SK-N-SH (cell line): ENCODE results near the gene PBX1. TPM values are rescaled to one million over a fixed set of nuclear protein-coding genes. Genes with fewer than 3 reads are reported as not detected.

Experiments used
- CTCF ChIA-PET: fragments of 300-600, 350-600 bp; formaldehyde crosslinking; extraction: SDS; loops from one replicate; lab custom pipeline; 2021; lab: Yijun Ruan, JAX
- POLR2A ChIA-PET: fragments of 350-600 bp; sonication (Branson Sonifier 250); formaldehyde crosslinking; extraction: SDS; loops from one replicate; lab custom pipeline; 2020; ENCODE audit warnings: antibody characterized with exemption, inconsistent platforms; lab: Yijun Ruan, JAX
- DNase-seq: peaks from one replicate; pipeline ENCODE4 v3.0.0; 2012
- H2AFZ ChIP-seq: fragments of 200-600 bp; sonication (generic); 2 replicates; pipeline ENCODE4 v1.8.1; 2016; ENCODE audit warnings: antibody characterized with exemption, mild to moderate bottlenecking, low read depth
- H3F3A ChIP-seq: fragments of 200-600 bp; sonication (generic); replicated peaks from 2 replicates; pipeline ENCODE3; 2016; ENCODE audit warnings: antibody characterized with exemption, mild to moderate bottlenecking; ENCODE audit not compliant: insufficient read depth
- H3K27ac ChIP-seq, 2 experiments: fragments of 200-500 bp in 1 of 2; fragments of 200-600 bp in 1 of 2; sonication (Bioruptor generic) in 1 of 2; sonication (generic), shearing (Covaris generic) in 1 of 2; 2 replicates each; pipeline versions ENCODE4 v1.5.1 to v1.6.1; 2014 to 2016; ENCODE audit warnings: low read depth in 2 of 2, inconsistent platforms in 1 of 2, low read length in 1 of 2, mild to moderate bottlenecking in 1 of 2, mixed read lengths in 1 of 2
- H3K27me3 ChIP-seq: fragments of 200-600 bp; sonication (generic), shearing (Covaris generic); 2 replicates; pipeline ENCODE4 v1.6.1; 2016; ENCODE audit warnings: mixed run types; ENCODE audit not compliant: insufficient read depth
- H3K36me3 ChIP-seq, 2 experiments: fragments of 200-500 bp in 1 of 2; fragments of 200-600 bp in 1 of 2; sonication (Bioruptor generic) in 1 of 2; sonication (generic) in 1 of 2; replicated peaks in 1 of 2; 2 replicates each; pipeline versions ENCODE3 to v1.5.1; 2014 to 2016; ENCODE audit warnings: low read length in 1 of 2, mild to moderate bottlenecking in 1 of 2; ENCODE audit not compliant: insufficient read depth in 2 of 2, control insufficient read depth in 1 of 2
- H3K4me1 ChIP-seq, 2 experiments: fragments of 200-500 bp in 1 of 2; fragments of 200-600 bp in 1 of 2; sonication (Bioruptor generic) in 1 of 2; sonication (generic), shearing (Covaris generic) in 1 of 2; 2 replicates each; pipeline versions ENCODE4 v1.5.1 to v1.6.1; 2014 to 2016; ENCODE audit warnings: low read depth in 1 of 2, low read length in 1 of 2, mixed run types in 1 of 2; ENCODE audit not compliant: insufficient read depth in 2 of 2, control insufficient read depth in 1 of 2
- H3K4me2 ChIP-seq: fragments of 200-600 bp; sonication (generic), shearing (Covaris generic); 2 replicates; pipeline ENCODE4 v1.6.1; 2017; ENCODE audit warnings: mixed run types
- H3K4me3 ChIP-seq, 2 experiments: fragments of 200-500 bp in 1 of 2; fragments of 200-600 bp in 1 of 2; sonication (Bioruptor generic) in 1 of 2; sonication (generic), shearing (Covaris generic) in 1 of 2; 2 replicates each; pipeline versions ENCODE4 v1.5.1 to v1.8.1; 2014 to 2016; ENCODE audit warnings: low read depth in 2 of 2, inconsistent platforms in 1 of 2, low read length in 1 of 2, mild to moderate bottlenecking in 1 of 2, mixed read lengths in 1 of 2, moderate library complexity in 1 of 2
- H3K79me2 ChIP-seq: fragments of 200-600 bp; sonication (generic); 2 replicates; pipeline ENCODE4 v1.8.1; 2017; ENCODE audit warnings: mild to moderate bottlenecking; ENCODE audit not compliant: insufficient read depth
- H3K9ac ChIP-seq: fragments of 200-600 bp; sonication (generic); 2 replicates; pipeline ENCODE4 v1.6.1; 2017; ENCODE audit warnings: mixed run types
- H3K9me2 ChIP-seq: fragments of 200-600 bp; sonication (generic); 2 replicates; pipeline ENCODE4 v1.6.1; 2017; ENCODE audit warnings: mixed run types
- H3K9me3 ChIP-seq: fragments of 200-600 bp; sonication (generic); 2 replicates; pipeline ENCODE4 v1.6.1; 2017; ENCODE audit warnings: mixed run types, mild to moderate bottlenecking, moderate library complexity
- H4K20me1 ChIP-seq: fragments of 200-600 bp; sonication (generic); 2 replicates; pipeline ENCODE4 v1.6.1; 2017; ENCODE audit warnings: mild to moderate bottlenecking, mixed run types; ENCODE audit not compliant: insufficient read depth
- CHD2 ChIP-seq: fragments of 150-350 bp; IDR thresholded peaks from 2 replicates; pipeline ENCODE4 v1.6.1; 2018; ENCODE audit warnings: low read length; ENCODE audit not compliant: partially characterized antibody
- FOSL2 ChIP-seq: IDR thresholded peaks from 2 replicates; pipeline ENCODE4 v1.4.0; 2012; ENCODE audit warnings: low read depth, mild to moderate bottlenecking, moderate library complexity, borderline replicate concordance
- FOXJ3 ChIP-seq: sonication (generic); formaldehyde crosslinking; IDR thresholded peaks from 2 replicates; pipeline ENCODE4 v1.5.1; 2020; ENCODE audit warnings: mild to moderate bottlenecking, missing genetic modification reagents
- FOXM1 ChIP-seq: IDR thresholded peaks from 2 replicates; pipeline ENCODE4 v1.4.0; 2012; ENCODE audit warnings: low read depth, mild to moderate bottlenecking
- JUND ChIP-seq: IDR thresholded peaks from 2 replicates; pipeline ENCODE4 v1.4.0; 2012
- MEF2A ChIP-seq: IDR thresholded peaks from 2 replicates; pipeline ENCODE4 v1.4.0; 2012; ENCODE audit warnings: low read depth, borderline replicate concordance
- NFIC ChIP-seq: IDR thresholded peaks from 2 replicates; pipeline ENCODE4 v1.4.0; 2012; ENCODE audit warnings: borderline replicate concordance
- RAD21 ChIP-seq: IDR thresholded peaks from 2 replicates; pipeline ENCODE4 v1.6.1; 2012; ENCODE audit warnings: mild to moderate bottlenecking, low read length
- RXRA ChIP-seq: IDR thresholded peaks from 2 replicates; pipeline ENCODE4 v1.4.0; 2012; ENCODE audit warnings: low read depth, mild to moderate bottlenecking, borderline replicate concordance
- TEAD4 ChIP-seq: IDR thresholded peaks from 2 replicates; pipeline ENCODE4 v1.4.0; 2012; ENCODE audit warnings: mild to moderate bottlenecking, borderline replicate concordance; ENCODE audit not compliant: insufficient read depth
- YY1 ChIP-seq: IDR thresholded peaks from 2 replicates; pipeline ENCODE4 v1.4.0; 2012; ENCODE audit warnings: low read depth, mild to moderate bottlenecking
- WGBS: methylation state at CpG from one replicate; pipeline ENCODE4 v1.1.6; 2017; ENCODE audit warnings: low lambda C conversion rate; 5-methylcytosine and 5-hydroxymethylcytosine counted together
- polyA plus RNA-seq, 3 experiments: library from polyadenylated mRNA; depleted of rRNA; stranded (reverse); fragments of >200 nt; gene quantifications; 2 replicates each; pipeline ENCODE4 v1.2.3, GENCODE V29; 2012
- TF ChIP-seq, protein P1 (sequence below): IDR thresholded peaks from 2 replicates; pipeline ENCODE4; 2012
- TF ChIP-seq, protein P2 (sequence below): fragments of 150-350 bp; IDR thresholded peaks from 2 replicates; pipeline ENCODE4 v1.6.1; 2017; ENCODE audit warnings: antibody characterized with exemption, low read length, low read depth, borderline replicate concordance
- TF ChIP-seq, protein P3 (sequence below): fragments of 200-600 bp; sonication (generic); IDR thresholded peaks from 2 replicates; pipeline ENCODE4 v1.6.1; 2017; ENCODE audit warnings: antibody characterized with exemption, mild to moderate bottlenecking, moderate library complexity
- TF ChIP-seq, protein P4 (sequence below): IDR thresholded peaks from 2 replicates; pipeline ENCODE4 v1.6.1; 2012; ENCODE audit warnings: mild to moderate bottlenecking, low read depth, low read length, moderate library complexity
- TF ChIP-seq, protein P5 (sequence below): fragments of 150-350 bp; IDR thresholded peaks from 2 replicates; pipeline ENCODE4 v1.6.1; 2016; ENCODE audit warnings: mild to moderate bottlenecking, low read depth, low read length

PBX1 gene
- polyA plus RNA-seq, 1 of the 3 experiments (the other 2 are of a cell fraction): 27.0 TPM

DNA sequence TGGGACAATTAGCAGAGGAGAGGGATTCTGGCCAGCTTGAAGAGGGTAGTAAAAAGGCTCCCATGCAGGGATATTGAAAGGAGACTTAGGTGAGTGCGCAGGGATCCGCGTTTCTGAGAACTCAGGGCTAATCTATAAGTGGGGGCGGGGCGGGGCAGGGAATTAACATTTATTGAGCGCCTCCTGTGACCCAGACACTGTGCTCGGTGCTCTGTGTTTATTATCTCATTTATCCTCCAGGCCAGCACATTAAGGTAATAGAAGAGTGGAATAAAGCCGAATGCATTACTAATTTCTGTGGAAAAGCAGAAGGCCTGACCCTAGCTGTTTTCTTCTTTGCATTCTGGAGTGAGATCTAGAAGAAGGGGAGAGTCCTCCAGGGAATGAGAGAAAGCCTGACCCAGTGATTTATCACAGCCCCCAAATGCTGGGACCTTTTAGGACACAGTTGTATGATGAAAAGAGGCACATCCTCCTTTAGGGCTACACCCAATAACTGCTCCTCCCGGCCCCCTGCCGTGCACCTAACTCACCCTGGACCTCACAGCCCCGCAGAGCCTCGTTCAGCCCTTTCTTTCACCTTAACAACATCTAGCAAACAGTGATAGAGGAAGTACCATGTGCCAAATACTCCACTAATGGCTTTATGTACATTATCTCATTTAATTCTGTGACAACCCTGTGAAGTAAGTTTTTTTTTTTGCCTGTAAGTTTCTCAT lies 317.6 kb downstream of the PBX1 start:
- POLR2A ChIA-PET: no interaction called here
- no peak for TF ChIP-seq CHD2
- TF ChIP-seq, protein P1, sequence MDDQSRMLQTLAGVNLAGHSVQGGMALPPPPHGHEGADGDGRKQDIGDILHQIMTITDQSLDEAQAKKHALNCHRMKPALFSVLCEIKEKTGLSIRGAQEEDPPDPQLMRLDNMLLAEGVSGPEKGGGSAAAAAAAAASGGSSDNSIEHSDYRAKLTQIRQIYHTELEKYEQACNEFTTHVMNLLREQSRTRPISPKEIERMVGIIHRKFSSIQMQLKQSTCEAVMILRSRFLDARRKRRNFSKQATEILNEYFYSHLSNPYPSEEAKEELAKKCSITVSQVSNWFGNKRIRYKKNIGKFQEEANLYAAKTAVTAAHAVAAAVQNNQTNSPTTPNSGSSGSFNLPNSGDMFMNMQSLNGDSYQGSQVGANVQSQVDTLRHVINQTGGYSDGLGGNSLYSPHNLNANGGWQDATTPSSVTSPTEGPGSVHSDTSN: no peak
- TF ChIP-seq, protein P2, sequence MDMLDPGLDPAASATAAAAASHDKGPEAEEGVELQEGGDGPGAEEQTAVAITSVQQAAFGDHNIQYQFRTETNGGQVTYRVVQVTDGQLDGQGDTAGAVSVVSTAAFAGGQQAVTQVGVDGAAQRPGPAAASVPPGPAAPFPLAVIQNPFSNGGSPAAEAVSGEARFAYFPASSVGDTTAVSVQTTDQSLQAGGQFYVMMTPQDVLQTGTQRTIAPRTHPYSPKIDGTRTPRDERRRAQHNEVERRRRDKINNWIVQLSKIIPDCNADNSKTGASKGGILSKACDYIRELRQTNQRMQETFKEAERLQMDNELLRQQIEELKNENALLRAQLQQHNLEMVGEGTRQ: no peak
- TF ChIP-seq, protein P3, sequence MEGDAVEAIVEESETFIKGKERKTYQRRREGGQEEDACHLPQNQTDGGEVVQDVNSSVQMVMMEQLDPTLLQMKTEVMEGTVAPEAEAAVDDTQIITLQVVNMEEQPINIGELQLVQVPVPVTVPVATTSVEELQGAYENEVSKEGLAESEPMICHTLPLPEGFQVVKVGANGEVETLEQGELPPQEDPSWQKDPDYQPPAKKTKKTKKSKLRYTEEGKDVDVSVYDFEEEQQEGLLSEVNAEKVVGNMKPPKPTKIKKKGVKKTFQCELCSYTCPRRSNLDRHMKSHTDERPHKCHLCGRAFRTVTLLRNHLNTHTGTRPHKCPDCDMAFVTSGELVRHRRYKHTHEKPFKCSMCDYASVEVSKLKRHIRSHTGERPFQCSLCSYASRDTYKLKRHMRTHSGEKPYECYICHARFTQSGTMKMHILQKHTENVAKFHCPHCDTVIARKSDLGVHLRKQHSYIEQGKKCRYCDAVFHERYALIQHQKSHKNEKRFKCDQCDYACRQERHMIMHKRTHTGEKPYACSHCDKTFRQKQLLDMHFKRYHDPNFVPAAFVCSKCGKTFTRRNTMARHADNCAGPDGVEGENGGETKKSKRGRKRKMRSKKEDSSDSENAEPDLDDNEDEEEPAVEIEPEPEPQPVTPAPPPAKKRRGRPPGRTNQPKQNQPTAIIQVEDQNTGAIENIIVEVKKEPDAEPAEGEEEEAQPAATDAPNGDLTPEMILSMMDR: no peak
- no peak for TF ChIP-seq RXRA
- TF ChIP-seq YY1: no peak
- TF ChIP-seq, protein P4, sequence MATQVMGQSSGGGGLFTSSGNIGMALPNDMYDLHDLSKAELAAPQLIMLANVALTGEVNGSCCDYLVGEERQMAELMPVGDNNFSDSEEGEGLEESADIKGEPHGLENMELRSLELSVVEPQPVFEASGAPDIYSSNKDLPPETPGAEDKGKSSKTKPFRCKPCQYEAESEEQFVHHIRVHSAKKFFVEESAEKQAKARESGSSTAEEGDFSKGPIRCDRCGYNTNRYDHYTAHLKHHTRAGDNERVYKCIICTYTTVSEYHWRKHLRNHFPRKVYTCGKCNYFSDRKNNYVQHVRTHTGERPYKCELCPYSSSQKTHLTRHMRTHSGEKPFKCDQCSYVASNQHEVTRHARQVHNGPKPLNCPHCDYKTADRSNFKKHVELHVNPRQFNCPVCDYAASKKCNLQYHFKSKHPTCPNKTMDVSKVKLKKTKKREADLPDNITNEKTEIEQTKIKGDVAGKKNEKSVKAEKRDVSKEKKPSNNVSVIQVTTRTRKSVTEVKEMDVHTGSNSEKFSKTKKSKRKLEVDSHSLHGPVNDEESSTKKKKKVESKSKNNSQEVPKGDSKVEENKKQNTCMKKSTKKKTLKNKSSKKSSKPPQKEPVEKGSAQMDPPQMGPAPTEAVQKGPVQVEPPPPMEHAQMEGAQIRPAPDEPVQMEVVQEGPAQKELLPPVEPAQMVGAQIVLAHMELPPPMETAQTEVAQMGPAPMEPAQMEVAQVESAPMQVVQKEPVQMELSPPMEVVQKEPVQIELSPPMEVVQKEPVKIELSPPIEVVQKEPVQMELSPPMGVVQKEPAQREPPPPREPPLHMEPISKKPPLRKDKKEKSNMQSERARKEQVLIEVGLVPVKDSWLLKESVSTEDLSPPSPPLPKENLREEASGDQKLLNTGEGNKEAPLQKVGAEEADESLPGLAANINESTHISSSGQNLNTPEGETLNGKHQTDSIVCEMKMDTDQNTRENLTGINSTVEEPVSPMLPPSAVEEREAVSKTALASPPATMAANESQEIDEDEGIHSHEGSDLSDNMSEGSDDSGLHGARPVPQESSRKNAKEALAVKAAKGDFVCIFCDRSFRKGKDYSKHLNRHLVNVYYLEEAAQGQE: no peak
- TF ChIP-seq NFIC: no peak
- TF ChIP-seq FOXJ3 (CRISPR knock-in tag): no peak
- TF ChIP-seq RAD21: no peak
- TF ChIP-seq, protein P5, sequence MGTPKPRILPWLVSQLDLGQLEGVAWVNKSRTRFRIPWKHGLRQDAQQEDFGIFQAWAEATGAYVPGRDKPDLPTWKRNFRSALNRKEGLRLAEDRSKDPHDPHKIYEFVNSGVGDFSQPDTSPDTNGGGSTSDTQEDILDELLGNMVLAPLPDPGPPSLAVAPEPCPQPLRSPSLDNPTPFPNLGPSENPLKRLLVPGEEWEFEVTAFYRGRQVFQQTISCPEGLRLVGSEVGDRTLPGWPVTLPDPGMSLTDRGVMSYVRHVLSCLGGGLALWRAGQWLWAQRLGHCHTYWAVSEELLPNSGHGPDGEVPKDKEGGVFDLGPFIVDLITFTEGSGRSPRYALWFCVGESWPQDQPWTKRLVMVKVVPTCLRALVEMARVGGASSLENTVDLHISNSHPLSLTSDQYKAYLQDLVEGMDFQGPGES: no peak
- no peak for TF ChIP-seq FOSL2
- TF ChIP-seq JUND: no peak
- no peak for TF ChIP-seq FOXM1
- TF ChIP-seq TEAD4: no peak
- TF ChIP-seq MEF2A: no peak
- no peaks in the 10 kb centered on the region for H3K36me3 ChIP-seq
- H3K27me3 ChIP-seq: no peaks in the 10 kb centered on the region
- H3K4me3 ChIP-seq: no peak overlapping the region
- H3K27ac ChIP-seq: no peak overlapping the region
- H3F3A ChIP-seq: no peaks in the 10 kb centered on the region
- CTCF ChIA-PET: no interaction called here
- no peak overlapping the region for H3K9ac ChIP-seq
- H3K9me2 ChIP-seq: no peaks in the 10 kb centered on the region
- no peaks in the 10 kb centered on the region for H3K79me2 ChIP-seq
- no peaks in the 10 kb centered on the region for H3K9me3 ChIP-seq
- H2AFZ ChIP-seq: no peak overlapping the region
- no peaks in the 10 kb centered on the region for H4K20me1 ChIP-seq
- peaks cover 0 to 7% of the 10 kb centered on the region in 2 experiments; a peak in 1 of 4 replicates for H3K4me1 ChIP-seq
- no peak for DNase-seq
- H3K4me2 ChIP-seq: no peak overlapping the region
- 51% methylated on average over 12 of the region's 12 CpGs for WGBS
